ENCODE results near the gene RPN2.

DNA sequence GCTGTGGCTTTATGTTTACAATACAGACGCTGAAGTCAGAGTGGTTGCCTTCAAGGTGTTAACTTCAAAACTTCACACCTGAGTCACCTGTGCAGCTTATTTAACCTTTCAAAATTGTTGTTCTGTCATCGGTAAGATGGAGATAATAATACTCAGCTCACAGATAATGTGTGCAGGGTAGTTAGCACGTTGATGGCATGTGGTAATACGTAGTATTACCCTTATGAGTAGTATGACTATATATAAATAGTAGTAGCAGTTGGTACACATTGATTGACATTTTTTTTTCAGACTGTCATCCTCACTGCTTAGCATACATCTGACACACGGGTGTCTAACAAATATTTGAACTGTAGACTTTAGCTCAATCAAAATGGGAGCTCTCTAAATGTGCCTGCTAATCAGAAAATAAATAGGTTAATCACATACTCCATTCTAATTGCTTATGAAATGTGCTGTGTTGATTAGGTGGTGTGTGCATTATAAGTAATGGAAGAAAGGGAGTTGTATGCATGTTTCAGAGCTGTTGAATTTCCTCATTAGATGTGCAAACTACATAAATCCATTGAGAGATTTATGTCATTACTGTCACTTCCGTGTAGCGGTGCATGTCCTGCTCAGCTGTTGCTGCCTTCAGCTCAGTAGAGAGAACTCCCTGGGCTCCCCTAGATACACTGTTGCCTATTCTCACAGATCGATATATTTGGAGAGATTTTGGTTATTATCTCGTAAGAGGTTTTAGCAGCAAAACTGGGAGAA, 11.4 kb downstream of the RPN2 start:
- TF ChIP-seq, protein P1, sequence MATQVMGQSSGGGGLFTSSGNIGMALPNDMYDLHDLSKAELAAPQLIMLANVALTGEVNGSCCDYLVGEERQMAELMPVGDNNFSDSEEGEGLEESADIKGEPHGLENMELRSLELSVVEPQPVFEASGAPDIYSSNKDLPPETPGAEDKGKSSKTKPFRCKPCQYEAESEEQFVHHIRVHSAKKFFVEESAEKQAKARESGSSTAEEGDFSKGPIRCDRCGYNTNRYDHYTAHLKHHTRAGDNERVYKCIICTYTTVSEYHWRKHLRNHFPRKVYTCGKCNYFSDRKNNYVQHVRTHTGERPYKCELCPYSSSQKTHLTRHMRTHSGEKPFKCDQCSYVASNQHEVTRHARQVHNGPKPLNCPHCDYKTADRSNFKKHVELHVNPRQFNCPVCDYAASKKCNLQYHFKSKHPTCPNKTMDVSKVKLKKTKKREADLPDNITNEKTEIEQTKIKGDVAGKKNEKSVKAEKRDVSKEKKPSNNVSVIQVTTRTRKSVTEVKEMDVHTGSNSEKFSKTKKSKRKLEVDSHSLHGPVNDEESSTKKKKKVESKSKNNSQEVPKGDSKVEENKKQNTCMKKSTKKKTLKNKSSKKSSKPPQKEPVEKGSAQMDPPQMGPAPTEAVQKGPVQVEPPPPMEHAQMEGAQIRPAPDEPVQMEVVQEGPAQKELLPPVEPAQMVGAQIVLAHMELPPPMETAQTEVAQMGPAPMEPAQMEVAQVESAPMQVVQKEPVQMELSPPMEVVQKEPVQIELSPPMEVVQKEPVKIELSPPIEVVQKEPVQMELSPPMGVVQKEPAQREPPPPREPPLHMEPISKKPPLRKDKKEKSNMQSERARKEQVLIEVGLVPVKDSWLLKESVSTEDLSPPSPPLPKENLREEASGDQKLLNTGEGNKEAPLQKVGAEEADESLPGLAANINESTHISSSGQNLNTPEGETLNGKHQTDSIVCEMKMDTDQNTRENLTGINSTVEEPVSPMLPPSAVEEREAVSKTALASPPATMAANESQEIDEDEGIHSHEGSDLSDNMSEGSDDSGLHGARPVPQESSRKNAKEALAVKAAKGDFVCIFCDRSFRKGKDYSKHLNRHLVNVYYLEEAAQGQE (IDR thresholded peaks at IDR 0.05) = no peak
- TF ChIP-seq GABPA (IDR thresholded peaks at IDR 0.05 in 1 of 2, conservative IDR thresholded peaks at IDR 0.05 in 1 of 2) (no peak), RAD21 (IDR thresholded peaks at IDR 0.05) (no peak), JUND (IDR thresholded peaks at IDR 0.05) (no peak), FOXA1 (IDR thresholded peaks at IDR 0.05) (no peak), RXRA (IDR thresholded peaks at IDR 0.05) (no peak), YY1 (IDR thresholded peaks at IDR 0.05) (no peak), TAF1 (conservative IDR thresholded peaks at IDR 0.05) (no peak), HNF4G (IDR thresholded peaks at IDR 0.05) (no peak), SP1 (IDR thresholded peaks at IDR 0.05) (no peak)
- TF ChIP-seq, protein P2, sequence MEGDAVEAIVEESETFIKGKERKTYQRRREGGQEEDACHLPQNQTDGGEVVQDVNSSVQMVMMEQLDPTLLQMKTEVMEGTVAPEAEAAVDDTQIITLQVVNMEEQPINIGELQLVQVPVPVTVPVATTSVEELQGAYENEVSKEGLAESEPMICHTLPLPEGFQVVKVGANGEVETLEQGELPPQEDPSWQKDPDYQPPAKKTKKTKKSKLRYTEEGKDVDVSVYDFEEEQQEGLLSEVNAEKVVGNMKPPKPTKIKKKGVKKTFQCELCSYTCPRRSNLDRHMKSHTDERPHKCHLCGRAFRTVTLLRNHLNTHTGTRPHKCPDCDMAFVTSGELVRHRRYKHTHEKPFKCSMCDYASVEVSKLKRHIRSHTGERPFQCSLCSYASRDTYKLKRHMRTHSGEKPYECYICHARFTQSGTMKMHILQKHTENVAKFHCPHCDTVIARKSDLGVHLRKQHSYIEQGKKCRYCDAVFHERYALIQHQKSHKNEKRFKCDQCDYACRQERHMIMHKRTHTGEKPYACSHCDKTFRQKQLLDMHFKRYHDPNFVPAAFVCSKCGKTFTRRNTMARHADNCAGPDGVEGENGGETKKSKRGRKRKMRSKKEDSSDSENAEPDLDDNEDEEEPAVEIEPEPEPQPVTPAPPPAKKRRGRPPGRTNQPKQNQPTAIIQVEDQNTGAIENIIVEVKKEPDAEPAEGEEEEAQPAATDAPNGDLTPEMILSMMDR (IDR thresholded peaks at IDR 0.05; ENCODE audit: low read depth, low read length, missing input control) = no peak
- TF ChIP-seq, protein P3, sequence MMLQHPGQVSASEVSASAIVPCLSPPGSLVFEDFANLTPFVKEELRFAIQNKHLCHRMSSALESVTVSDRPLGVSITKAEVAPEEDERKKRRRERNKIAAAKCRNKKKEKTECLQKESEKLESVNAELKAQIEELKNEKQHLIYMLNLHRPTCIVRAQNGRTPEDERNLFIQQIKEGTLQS (IDR thresholded peaks at IDR 0.05) = no peak

Data from liver (tissue), 3 donors.